Small intestine (tissue), 7 donors: Measurements from ENCODE around the gene SALL1. TPM values are rescaled to one million over a fixed set of nuclear protein-coding genes. Genes with fewer than 3 reads are reported as not detected.
A peak's percentile ranks its signal among the peaks of the same experiment; 100 is the strongest.

Source experiments
- DNase-seq, 2 donors: peaks; one replicate each; pipeline versions ENCODE4 v3.0.0 to v3.0.0-alpha.2; 2013
- FAIRE-seq: peaks from 2 replicates; lab custom pipeline; 2012; peaks lifted over from hg19 to GRCh38; lab: Jason Lieb, UNC
- H3K27ac ChIP-seq, 3 donors: one replicate each; pipeline ENCODE4 v1.5.1; 2013; ENCODE audit warnings: low read length in 2 of 3, mild to moderate bottlenecking in 2 of 3, control low read depth in 1 of 3, inconsistent platforms in 1 of 3, low read depth in 1 of 3, moderate library complexity in 1 of 3
- H3K27me3 ChIP-seq, 3 donors: one replicate each; pipeline ENCODE4 v1.6.1; 2013; ENCODE audit warnings: low read length in 3 of 3, inconsistent platforms in 1 of 3; ENCODE audit not compliant: control insufficient read depth in 3 of 3, insufficient read depth in 3 of 3
- H3K36me3 ChIP-seq, 3 donors: one replicate each; pipeline ENCODE4 v1.6.1; 2013; ENCODE audit warnings: low read length in 3 of 3, inconsistent platforms in 1 of 3, low read depth in 1 of 3, mild to moderate bottlenecking in 1 of 3, moderate library complexity in 1 of 3; ENCODE audit not compliant: control insufficient read depth in 3 of 3, insufficient read depth in 2 of 3
- H3K4me1 ChIP-seq, 3 donors: one replicate each; pipeline ENCODE4 v1.6.1; 2013; ENCODE audit warnings: low read length in 2 of 3, inconsistent platforms in 1 of 3, low read depth in 1 of 3, mild to moderate bottlenecking in 1 of 3, moderate library complexity in 1 of 3; ENCODE audit not compliant: control insufficient read depth in 3 of 3, insufficient read depth in 2 of 3
- H3K4me3 ChIP-seq, 3 donors: one replicate each; pipeline ENCODE4 v1.5.1; 2013; ENCODE audit warnings: low read length in 3 of 3, control low read depth in 1 of 3, inconsistent platforms in 1 of 3, low read depth in 1 of 3, mild to moderate bottlenecking in 1 of 3, moderate library complexity in 1 of 3
- H3K9me3 ChIP-seq, 2 donors: one replicate each; pipeline ENCODE4 v1.6.1; 2013; ENCODE audit warnings: low read depth in 1 of 2, low read length in 1 of 2; ENCODE audit not compliant: control insufficient read depth in 2 of 2, insufficient read depth in 1 of 2
- WGBS, 3 donors: extraction: QIAGEN DNeasy Blood & Tissue Kit; methylation state at CpG; one replicate each; pipeline ENCODE4 v1.1.7; 2013; 5-methylcytosine and 5-hydroxymethylcytosine counted together
- polyA plus RNA-seq, 4 donors: library from polyadenylated mRNA; stranded (reverse) in 3 of 4; unstranded in 1 of 4; fragments of 200-250 nt in 3 of 4; fragments of 120-200 nt in 1 of 4; gene quantifications; one replicate each; pipeline versions ENCODE4 v1.2.1 to v1.2.3, GENCODE V29; 2013
- donor health status: healthy with polysubstance abuse.
- donor health status: control.
- donor health status: control.
- donor health status: Bipolar disorder and iron deficiency.
- donor health status: healthy.

SALL1 gene
- polyA plus RNA-seq, 4 donors: 0.27 to 4.5 (median 0.39) TPM; not detected in 1

DNA sequence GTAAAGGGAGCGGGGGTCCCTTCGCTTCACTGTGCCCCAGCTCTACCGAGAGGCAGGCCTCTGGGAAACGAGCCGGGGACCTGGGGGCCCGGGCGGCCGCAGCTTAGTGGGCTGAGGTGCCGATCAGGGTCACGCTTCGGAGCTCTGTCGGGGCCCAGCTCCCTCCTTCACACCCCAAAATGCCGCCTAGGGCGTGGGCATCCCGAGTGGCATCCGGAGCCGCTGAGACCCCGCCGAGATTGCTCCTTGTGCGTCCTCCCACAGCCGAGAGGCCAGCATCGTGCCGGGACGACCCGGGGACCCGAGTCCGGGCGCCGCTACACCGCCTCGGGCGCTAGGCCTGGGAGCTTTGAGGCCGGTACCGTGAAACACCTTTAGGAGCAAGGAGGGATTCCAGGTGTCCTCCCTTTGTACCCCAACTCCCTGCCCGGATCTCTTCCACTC is 1.3 kb downstream of the SALL1 start:
- Histone ChIP-seq H3K4me3 (peak overlapping the region in 2 of 3 donors; percentile 9 to 48), H3K9me3 (no peaks in the 10 kb centered on the region), H3K27ac (peak overlapping the region in 2 of 3 donors; percentile 55 to 78), H3K27me3 (peaks cover 29 to 65% (median 30%) of the 10 kb centered on the region in 3 donors), H3K36me3 (no peaks in the 10 kb centered on the region), H3K4me1 (no peaks in the 10 kb centered on the region)
- WGBS, 3 donors: 9 to 18% (median 14%) methylated on average over 31 to 35 of the region's 35 CpGs
- DNase-seq: peak in 1 of 2 donors; percentile 22
- no peak for FAIRE-seq

DNA sequence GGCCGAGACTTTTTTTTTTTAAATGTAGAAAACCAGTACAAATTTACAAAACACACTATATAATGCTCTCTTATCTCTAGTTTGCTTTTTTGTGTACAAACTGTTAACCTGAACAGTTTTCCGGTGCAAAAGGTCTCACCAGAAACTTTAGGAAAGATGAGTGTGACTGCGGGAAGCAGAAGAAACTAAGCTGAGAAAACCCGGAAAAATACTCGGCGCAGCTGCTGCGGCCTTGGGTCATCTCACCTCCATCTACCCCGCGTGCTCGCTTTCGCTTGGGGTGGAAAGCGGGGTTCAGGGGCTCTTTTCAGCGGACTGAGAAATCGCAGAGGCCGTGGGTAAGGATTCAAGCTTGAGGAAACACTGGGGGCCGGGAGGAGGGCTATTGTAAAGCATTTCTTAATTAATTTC is 1.8 kb downstream of the SALL1 start:
- Histone ChIP-seq H3K27ac (peak overlapping the region in 2 of 3 donors; percentile 55 to 78), H3K9me3 (no peaks in the 10 kb centered on the region), H3K36me3 (no peaks in the 10 kb centered on the region), H3K4me1 (no peaks in the 10 kb centered on the region), H3K27me3 (peaks cover 28 to 60% (median 29%) of the 10 kb centered on the region in 3 donors), H3K4me3 (peak overlapping the region in 2 of 3 donors; percentile 2 to 48)
- no peak for DNase-seq
- FAIRE-seq: no peak
- WGBS, 3 donors: 24 to 40% (median 39%) methylated on average over 16 of the region's 16 CpGs

DNA sequence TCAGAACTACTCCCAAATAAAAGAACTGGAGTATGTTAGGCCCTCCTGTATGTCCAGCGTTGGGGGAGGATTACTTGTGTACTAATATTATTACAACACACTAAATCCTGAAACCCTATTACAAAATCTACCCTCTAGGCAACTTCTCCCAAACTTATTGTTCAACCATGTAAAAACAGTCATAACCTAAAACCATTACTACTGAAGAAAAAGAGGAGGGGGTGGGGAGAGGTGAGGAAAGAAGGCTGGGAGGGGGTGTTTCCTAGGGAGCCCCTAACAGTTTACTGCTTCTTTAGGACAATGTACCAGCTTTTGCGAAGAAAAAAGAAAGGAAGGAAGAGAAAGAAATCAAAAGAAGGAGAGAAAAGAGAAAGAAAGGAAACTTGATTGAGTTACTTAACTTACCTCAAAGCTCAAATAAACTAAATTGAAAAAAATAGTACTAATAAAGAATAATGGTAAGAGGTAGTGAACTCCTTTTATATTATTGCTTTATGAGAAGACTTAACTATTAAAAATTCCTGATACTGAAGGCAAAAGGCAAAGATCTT is 2.3 kb downstream of the SALL1 start:
- FAIRE-seq (no peak), DNase-seq (no peak)
- Histone ChIP-seq H3K27ac (peak overlapping the region in 1 of 3 donors; percentile 55), H3K9me3 (no peaks in the 10 kb centered on the region), H3K4me3 (peak overlapping the region in 1 of 3 donors; percentile 48), H3K4me1 (no peaks in the 10 kb centered on the region), H3K36me3 (no peaks in the 10 kb centered on the region), H3K27me3 (peaks cover 26 to 55% (median 28%) of the 10 kb centered on the region in 3 donors)
- 53 to 69% (median 62%) methylated on average over 2 of the region's 2 CpGs for WGBS, 3 donors

DNA sequence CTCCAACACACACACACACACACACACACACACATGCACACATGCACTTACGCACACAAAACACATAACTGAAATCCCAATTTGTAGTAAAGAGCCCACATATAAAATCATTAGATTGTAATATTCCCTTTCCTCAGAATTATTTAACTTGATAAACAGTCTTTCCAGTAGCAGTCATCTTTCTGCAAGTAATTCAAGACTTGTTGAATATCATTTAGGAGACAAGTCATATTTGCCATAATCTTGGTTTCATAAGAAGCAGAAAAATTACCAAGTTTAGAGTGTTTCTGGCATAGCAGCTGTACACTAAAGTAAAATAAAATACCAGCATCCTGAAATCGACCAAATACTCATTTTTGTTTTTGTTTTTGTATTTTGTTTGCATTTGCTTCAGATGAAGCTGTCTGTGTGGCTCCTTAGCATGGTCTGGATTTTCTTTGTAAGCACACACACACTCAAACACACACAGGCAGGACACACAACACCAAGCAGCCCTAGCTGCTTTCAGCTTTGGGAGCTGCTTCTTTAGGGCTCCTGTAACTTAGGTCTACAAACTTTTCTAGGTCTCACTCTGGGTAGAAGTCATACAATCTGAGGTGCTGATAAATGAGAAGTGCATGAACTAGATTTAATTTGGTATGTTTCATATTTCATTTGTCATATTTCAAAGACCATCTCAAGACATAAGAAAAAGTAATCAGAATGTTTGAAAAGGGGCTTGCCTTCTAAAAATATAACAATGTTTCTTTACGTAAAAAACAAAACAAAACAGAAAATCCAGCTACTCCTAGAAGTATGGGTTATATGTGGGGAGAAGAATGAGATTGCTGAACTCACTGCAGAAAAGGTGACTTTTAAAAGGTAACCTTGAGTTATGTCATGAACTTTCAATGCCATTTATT is 3.0 kb downstream of the SALL1 start:
- Histone ChIP-seq H3K4me1 (no peaks in the 10 kb centered on the region), H3K27me3 (peaks cover 22 to 48% (median 28%) of the 10 kb centered on the region in 3 donors), H3K27ac (peak overlapping the region in 1 of 3 donors; percentile 4), H3K9me3 (no peaks in the 10 kb centered on the region), H3K4me3 (peak overlapping the region in 1 of 3 donors; percentile 5), H3K36me3 (no peaks in the 10 kb centered on the region)
- DNase-seq: no peak
- no peak for FAIRE-seq
- 67 to 75% (median 74%) methylated on average over 3 of the region's 3 CpGs for WGBS, 3 donors

DNA sequence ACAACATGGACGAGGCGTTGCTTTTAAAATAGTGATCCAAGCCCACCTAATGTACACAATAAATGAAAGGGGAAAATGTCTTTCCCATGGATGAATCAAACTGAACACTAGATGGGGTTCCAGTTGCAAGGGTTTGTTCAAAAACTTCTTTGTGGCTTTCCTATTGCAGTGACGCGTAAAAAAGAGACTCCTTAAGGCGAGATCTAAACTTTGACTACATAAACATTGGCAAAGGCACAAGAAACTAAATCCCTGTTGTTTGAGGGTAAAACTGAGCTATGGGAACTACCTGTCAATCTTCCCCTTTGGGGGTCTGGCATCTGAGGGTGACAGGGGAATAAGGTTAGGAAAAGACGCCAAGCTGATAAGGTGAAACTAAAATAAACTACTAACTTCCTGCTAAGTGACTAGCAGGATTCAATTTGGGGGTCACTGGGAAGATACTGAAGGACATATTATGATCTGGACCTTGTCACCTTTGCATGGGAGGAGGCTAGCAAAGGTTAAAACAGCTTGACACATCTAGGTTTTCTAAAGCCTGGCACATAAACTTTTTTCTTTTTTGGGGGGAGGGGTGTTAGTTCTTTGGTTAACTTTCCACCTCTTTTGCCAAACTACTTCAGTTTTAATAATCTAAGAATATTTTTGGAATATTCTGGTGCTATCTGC is 4.7 kb downstream of the SALL1 start:
- DNase-seq: no peak
- no peak for FAIRE-seq
- Histone ChIP-seq H3K27ac (no peak overlapping the region), H3K9me3 (no peaks in the 10 kb centered on the region), H3K36me3 (peaks cover 0 to 2% (median 0%) of the 10 kb centered on the region in 3 donors), H3K4me3 (no peak overlapping the region), H3K4me1 (no peaks in the 10 kb centered on the region), H3K27me3 (peaks cover 7 to 37% (median 16%) of the 10 kb centered on the region in 3 donors)
- 27 to 31% (median 28%) methylated on average over 6 of the region's 6 CpGs for WGBS, 3 donors

DNA sequence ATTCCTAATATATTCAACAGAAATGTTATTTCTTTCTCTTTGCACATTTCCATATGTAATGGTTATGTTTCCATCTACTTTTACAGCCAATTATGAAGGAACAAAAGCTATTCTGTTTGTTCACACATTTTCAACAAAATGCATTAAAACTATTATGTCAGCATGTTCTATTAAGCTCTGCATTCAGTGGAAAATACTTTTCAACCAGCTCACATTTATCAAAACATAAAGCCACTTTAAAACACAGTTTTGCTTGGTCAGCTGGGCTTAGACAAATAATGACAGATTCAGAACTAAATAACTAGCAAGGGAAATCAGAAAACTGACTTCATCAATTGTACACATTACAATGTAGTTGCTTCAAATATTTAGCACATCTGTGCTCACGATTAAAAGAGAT is 6.9 kb downstream of the SALL1 start:
- Histone ChIP-seq H3K36me3 (peaks cover 0 to 2% (median 2%) of the 10 kb centered on the region in 3 donors), H3K4me1 (no peaks in the 10 kb centered on the region), H3K27ac (no peak overlapping the region), H3K27me3 (peaks cover 0 to 24% (median 3%) of the 10 kb centered on the region in 3 donors), H3K4me3 (no peak overlapping the region), H3K9me3 (no peaks in the 10 kb centered on the region)
- WGBS, 3 donors: 43 to 74% (median 47%) methylated on average over 1 of the region's 1 CpG
- no peak for FAIRE-seq
- DNase-seq: no peak

DNA sequence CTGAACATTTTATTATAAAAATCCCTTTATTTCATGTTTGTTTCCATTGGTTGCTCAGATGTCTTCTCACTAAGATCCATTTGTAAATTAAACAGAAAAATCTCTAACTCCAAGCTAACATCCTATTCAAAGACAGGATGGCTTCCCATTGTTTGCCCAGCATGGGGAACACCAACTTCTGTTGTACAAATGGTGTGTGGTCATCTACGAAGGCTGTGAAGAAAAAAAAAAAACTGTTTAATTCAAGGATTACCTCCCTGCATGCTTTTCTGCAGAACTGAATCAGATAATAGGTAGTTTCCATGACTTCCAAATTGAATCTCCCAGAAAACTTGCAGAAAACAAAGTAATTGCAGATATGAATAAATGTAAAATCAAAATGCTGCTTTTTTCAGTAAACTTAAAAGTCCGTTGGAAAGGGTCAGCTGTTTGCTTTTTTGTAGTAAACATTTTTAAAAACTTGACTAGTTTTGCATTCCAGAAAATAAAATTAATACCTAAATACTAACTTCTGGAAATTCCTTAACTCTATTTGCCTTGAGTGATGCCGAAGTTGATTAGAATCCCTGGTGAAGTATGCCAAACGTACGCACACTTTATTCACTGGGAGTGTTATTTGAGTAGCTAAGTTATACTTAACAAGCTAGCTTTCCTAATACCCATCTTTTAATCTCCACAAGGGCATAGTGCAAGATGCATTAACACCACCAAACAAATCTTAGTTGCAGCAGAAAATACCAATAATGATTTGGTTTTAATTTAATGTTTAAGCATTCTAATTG is 7.7 kb downstream of the SALL1 start:
- Histone ChIP-seq H3K27me3 (peaks cover 0 to 22% (median 3%) of the 10 kb centered on the region in 3 donors), H3K4me3 (no peak overlapping the region), H3K4me1 (no peaks in the 10 kb centered on the region), H3K36me3 (peaks cover 0 to 2% (median 2%) of the 10 kb centered on the region in 3 donors), H3K27ac (no peak overlapping the region), H3K9me3 (no peaks in the 10 kb centered on the region)
- DNase-seq: no peak
- no peak for FAIRE-seq
- 14 to 46% (median 35%) methylated on average over 5 of the region's 5 CpGs for WGBS, 3 donors
